ENCODE results near the gene CLTRN. TPM values are rescaled to one million over a fixed set of nuclear protein-coding genes. Genes with fewer than 3 reads are reported as not detected.

Gene CLTRN
- total and polyA plus RNA-seq, 2 of the 8 experiments (the other 6 are each of a cell fraction or from before 2014, with no cell fraction given), result 1.2 to 1.3 TPM

DNA sequence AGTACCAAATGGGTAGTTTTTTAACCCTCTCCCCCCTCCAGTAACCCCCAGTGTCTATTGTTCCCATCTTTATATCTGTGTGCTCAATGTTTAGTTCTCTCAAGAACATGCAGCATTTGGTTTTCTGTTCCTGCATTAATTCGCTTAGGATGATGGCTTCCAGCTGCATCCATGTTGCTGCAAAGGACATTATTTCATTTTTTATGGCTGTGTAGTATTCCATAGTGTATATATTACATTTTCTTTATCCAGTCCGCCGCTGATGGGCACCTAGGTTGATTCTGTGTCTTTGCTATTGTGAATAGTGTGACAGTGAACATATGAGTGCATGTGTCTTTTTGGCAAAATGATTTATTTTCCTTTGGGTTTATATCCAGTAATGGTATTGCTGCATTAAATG is 31.9 kb upstream of the CLTRN start:
- Histone ChIP-seq H3K9ac (replicated peaks in 1 of 4; ENCODE audit: extremely low read depth in 1 of 4, low read depth in 3 of 4, low read length in 3 of 4) (no peak overlapping the region), H2AFZ (ENCODE audit: low read length) (no peak overlapping the region), H3K4ac (replicated peaks; ENCODE audit: insufficient read length, low read depth, low read length) (no peak overlapping the region), H2BK15ac (ENCODE audit: low read length) (no peak overlapping the region), H2AK5ac (ENCODE audit: low read depth, low read length) (no peak overlapping the region), H3K56ac (replicated peaks; ENCODE audit: insufficient read length, low read depth, low read length) (no peak overlapping the region), H2BK12ac (ENCODE audit: low read depth, low read length) (no peak overlapping the region), H3K23ac (ENCODE audit: insufficient read length) (no peak overlapping the region), H3K27me3 (replicated peaks in 1 of 4; ENCODE audit: control insufficient read depth in 3 of 4, extremely low read depth in 1 of 4, insufficient read depth in 3 of 4, low read length in 3 of 4) (no peaks in the 10 kb centered on the region), H3K4me2 (ENCODE audit: insufficient read depth in 1 of 2, low read depth in 2 of 2, low read length in 2 of 2) (no peak overlapping the region), H3K79me2 (ENCODE audit: control insufficient read depth in 1 of 2, insufficient read depth in 2 of 2, low read length in 2 of 2) (no peaks in the 10 kb centered on the region), H2BK5ac (ENCODE audit: low read depth, low read length) (no peak overlapping the region), H3K23me2 (ENCODE audit: low read depth, low read length) (no peaks in the 10 kb centered on the region), H4K91ac (replicated peaks; ENCODE audit: insufficient read length, low read length) (no peak overlapping the region), H2BK20ac (ENCODE audit: low read length) (no peak overlapping the region), H3K36me3 (ENCODE audit: control insufficient read depth in 2 of 4, insufficient read depth in 4 of 4, low read length in 3 of 4) (peaks cover 0 to 7% (median 3%) of the 10 kb centered on the region in 4 experiments; a peak in 2 of 8 replicates), H3K9me3 (ENCODE audit: insufficient read depth in 2 of 2, low read depth in 1 of 2, low read length in 1 of 2) (no peaks in the 10 kb centered on the region), H3K18ac (ENCODE audit: extremely low read depth, low read length) (no peak overlapping the region), H3K14ac (ENCODE audit: insufficient read length) (no peak overlapping the region), H3K79me1 (ENCODE audit: low read depth, low read length) (no peaks in the 10 kb centered on the region), H3K27ac (ENCODE audit: low read depth, low read length) (no peak overlapping the region), H2BK120ac (replicated peaks; ENCODE audit: low read depth, low read length) (no peak overlapping the region), H3K4me3 (ENCODE audit: extremely low read depth in 1 of 4, insufficient read depth in 2 of 4, low read depth in 3 of 4, low read length in 4 of 4) (no peak overlapping the region), H3K4me1 (replicated peaks in 1 of 4; ENCODE audit: control insufficient read depth in 3 of 4, insufficient read depth in 4 of 4, low read length in 3 of 4) (no peaks in the 10 kb centered on the region), H4K20me1 (replicated peaks in 1 of 2; ENCODE audit: control insufficient read depth in 1 of 2, insufficient read depth in 2 of 2, low read length in 2 of 2) (no peaks in the 10 kb centered on the region), H4K5ac (ENCODE audit: insufficient read length, low read depth, low read length) (no peak overlapping the region), H4K8ac (ENCODE audit: extremely low read depth, insufficient read depth, low read length) (no peak overlapping the region)
- ChIA-PET CTCF (ENCODE audit: partially characterized antibody) (no interaction called here), POLR2A (ENCODE audit: partially characterized antibody) (no interaction called here)
- FAIRE-seq, result no peak
- 91% methylated on average over 3 of the region's 3 CpGs; no CpG with 5 or more reads in 1 of the 2 experiments for WGBS, 2 experiments (ENCODE audit: extremely low coverage in 1 of 2, insufficient coverage in 1 of 2, insufficient read length in 1 of 2, insufficient replicate concordance in 2 of 2, low coverage in 1 of 2, low lambda C conversion rate in 2 of 2, missing lambda C conversion rate in 1 of 2)
- no peak for DNase-seq (ENCODE audit: low read depth in 1 of 2, low spot score in 2 of 2)
- TF ChIP-seq KDM5A (IDR thresholded peaks at IDR 0.05; ENCODE audit: low read length), result no peak
- no peak for TF ChIP-seq ATF3 (IDR thresholded peaks at IDR 0.05; ENCODE audit: insufficient read depth, low read depth, low read length)
- no peak for TF ChIP-seq TAF7 (optimal IDR thresholded peaks at IDR 0.05; ENCODE audit: borderline replicate concordance, low read depth, low read length)
- TF ChIP-seq POLR2A (IDR thresholded peaks at IDR 0.05; ENCODE audit: control extremely low read depth in 1 of 2, low read depth in 2 of 2, low read length in 2 of 2), result no peak
- TF ChIP-seq CHD2 (IDR thresholded peaks at IDR 0.05; ENCODE audit: low read length), result no peak
- TF ChIP-seq BCL11A (IDR thresholded peaks at IDR 0.05; ENCODE audit: low read depth in 2 of 2, low read length in 2 of 2), result no peak
- no peak for TF ChIP-seq EGR1 (IDR thresholded peaks at IDR 0.05; ENCODE audit: borderline replicate concordance, low read depth, low read length)
- no peak for TF ChIP-seq RNF2 (IDR thresholded peaks at IDR 0.05; ENCODE audit: borderline replicate concordance, low read depth, low read length, missing control alignments, poor library complexity, severe bottlenecking)
- no peak for TF ChIP-seq TEAD4 (IDR thresholded peaks at IDR 0.05; ENCODE audit: low read depth, low read length)
- no peak for TF ChIP-seq KDM1A (IDR thresholded peaks at IDR 0.05; ENCODE audit: borderline replicate concordance, low read length)
